GM18858 (cell line): Measurements from ENCODE around the gene SMIM10.
"Not testable (repeated sequence)": the region's sequence is repeated elsewhere in the genome, so short reads cannot be mapped to it uniquely, and the experiment has no call there.

Experiments used
- ATAC-seq: cut with Tn5 transposase; IDR thresholded peaks from one replicate; pipeline ENCODE4 v1.9.1; 2021; ENCODE audit not compliant: unreplicated experiment

The SMIM10 gene

DNA sequence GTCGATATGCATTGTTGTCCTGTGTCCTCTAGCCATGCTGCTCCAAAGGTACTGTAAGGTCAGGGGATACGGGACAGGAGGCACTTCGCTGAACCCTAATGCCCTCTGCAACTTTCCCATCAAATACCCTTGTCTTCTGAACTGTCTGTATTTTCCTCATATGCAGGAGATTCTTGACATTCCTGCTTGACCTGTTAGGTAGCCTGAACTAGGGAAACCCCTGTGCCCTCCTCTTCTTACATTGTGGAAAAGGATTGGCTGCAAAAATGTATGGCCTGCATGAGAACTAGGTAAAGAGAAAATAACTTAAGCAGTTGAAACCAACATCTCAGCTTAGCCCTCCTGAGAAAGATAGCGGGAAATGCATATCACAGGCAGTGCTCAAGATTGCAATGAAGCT lies 20.1 kb downstream of the SMIM10 start:
- ATAC-seq = no peak

- no peak for ATAC-seq
Observed at GRCh38 chrX:135015523-135016245, 24.9 kb downstream of the SMIM10 start.

DNA sequence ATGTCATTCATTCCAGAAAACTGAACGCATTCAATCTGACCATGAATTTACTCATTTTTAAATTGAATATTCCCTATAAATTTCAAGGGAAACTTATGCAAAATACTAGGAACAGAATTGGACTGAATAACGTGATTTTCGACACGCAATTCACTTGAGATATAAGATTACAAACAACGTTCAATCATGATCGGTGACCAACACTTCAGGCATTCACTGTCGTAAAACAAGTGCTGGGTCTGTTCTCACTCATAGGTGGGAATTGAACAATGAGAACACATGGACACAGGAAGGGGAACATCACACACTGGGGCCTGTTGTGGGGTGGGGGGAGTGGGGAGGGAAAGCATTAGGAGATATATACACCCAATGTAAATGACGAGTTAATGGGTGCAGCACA lies 29.1 kb downstream of the SMIM10 start:
- not testable (repeated sequence) for ATAC-seq

- ATAC-seq = not testable (repeated sequence)
Observed at GRCh38 chrX:135023791-135024190, 33.0 kb downstream of the SMIM10 start.

GRCh38 chrX:135024526-135024925 lies 33.7 kb downstream of the SMIM10 start:
- no peak for ATAC-seq

DNA sequence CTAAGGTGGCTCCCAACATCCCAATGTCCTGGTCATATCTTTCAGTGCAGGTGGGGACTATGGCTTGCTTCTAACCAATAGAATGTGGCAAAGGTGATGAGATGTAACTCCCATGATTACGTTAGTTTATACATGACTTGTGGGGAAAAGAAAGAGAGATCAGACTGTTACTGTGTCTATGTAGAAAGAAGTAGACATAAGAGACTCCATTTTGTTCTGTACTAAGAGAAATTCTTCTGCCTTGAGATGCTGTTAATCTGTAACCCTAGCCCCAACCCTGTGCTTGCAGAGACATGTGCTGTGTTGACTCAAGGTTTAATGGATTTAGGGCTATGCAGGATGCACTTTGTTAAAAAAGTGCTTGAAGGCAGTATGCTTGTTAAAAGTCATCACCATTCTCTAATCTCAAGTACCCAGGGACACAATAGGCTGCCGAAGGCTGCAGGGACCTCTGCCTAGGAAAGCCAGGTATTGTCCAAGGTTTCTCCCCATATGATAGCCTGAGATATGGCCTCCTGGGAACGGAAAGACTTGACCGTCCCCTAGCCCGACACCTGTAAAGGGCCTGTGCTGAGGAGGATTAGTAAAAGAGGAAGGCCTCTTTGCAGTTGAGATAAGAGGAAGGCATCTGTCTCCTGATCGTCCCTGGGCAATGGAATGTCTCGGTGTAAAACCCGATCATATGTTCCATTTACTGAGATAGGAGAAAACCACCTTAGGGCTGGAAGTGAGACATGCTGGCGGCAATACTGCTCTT lies 39.6 kb downstream of the SMIM10 start:
- ATAC-seq = not testable (repeated sequence)

DNA sequence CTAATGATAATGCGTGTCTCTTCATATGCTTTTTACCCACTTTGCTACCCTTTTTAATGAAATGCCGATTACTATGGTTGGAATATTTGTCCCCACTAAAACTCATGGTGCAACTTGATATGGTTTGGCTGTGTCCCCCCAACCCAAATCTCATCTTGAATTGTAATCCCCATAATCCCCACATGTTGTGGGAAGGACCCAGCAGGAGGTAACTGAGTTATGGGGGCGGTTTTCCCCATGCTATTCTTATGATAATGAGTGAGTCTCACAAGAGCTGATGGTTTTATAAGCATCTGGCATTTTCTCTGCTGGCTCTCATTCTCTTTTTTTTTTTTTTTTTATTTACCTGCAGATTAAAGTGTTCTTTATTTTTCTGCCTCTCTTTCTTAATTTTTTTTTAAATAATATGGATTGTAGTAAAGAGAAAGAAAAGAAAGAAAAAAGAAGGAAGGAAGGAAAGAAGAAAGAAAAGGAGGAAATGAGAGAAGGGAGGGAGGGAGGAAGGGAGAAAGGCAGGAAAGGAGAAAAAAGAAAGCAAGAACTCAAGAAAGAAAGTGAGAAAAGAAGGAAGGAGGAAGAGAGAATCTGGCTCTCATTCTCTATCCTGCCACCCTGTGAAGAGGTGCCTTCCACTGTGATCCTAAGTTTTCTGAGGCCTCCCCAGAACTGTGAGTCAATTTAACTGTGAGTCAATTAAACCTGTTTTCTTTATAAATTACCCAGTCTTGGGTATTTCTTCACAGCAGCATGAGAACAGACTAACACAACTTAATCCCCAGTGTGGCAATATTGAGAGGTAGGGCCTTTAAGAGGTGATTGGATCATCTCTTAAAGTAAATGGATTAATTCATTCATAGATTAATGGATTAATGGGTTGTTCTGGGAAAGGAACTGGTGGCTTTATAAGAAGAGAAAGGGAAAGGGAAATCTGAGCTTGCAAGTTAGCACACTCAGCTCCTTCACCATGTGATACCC lies 50.6 kb downstream of the SMIM10 start:
- not testable (repeated sequence) for ATAC-seq
